ENCODE measurements around the gene GPR42. TPM values are rescaled to one million over a fixed set of nuclear protein-coding genes. Genes with fewer than 3 reads are reported as not detected.
A peak's percentile ranks its signal among the peaks of the same experiment; 100 is the strongest.

Gene GPR42
- total and polyA plus RNA-seq, 10 of the 15 experiments (the other 5 are each of a cell fraction or from before 2014, with no cell fraction given) = 0.13 TPM; not detected in 9

DNA sequence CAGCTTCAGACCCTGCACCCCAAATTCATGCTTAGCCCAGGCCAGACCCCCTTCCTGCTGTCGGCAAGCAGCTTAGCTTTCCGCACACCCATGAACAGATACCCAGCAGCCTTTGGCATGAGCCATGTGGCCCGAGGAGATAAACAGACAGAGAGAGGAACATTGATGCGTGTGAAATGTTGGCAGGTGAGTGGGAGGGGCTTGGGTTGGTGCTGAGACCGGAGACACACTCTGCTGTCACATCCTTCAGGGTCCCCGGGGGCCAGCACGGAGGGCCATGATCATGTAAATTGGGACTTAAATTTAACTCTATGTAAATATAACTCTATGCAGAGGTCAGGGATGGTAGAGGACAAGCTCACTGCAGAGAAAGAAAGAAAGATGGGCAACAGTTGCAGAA lies 40.4 kb upstream of the GPR42 start:
- Histone ChIP-seq H3K27me3 (replicated peaks in 1 of 2; ENCODE audit: control insufficient read depth in 2 of 2, insufficient read depth in 2 of 2, low read length in 1 of 2) (no peaks in the 10 kb centered on the region), H3K27ac (ENCODE audit: control insufficient read depth, insufficient read depth) (peak overlapping the region; percentile 93), H3K4me2 (ENCODE audit: control insufficient read depth, insufficient read depth) (peak overlapping the region; percentile 96), H3K9ac (ENCODE audit: control insufficient read depth, insufficient read depth, low read length) (peak overlapping the region; percentile 82), H3K9me3 (replicated peaks; ENCODE audit: control insufficient read depth, insufficient read depth, low read length) (no peaks in the 10 kb centered on the region), H4K20me1 (ENCODE audit: control insufficient read depth, insufficient read depth) (no peaks in the 10 kb centered on the region), H3K4me1 (ENCODE audit: control insufficient read depth, insufficient read depth, low read length) (peaks cover 35% of the 10 kb centered on the region), H3K4me3 (peak overlapping the region; percentile 92), H2AFZ (ENCODE audit: control insufficient read depth, low read depth, low read length) (no peak overlapping the region), H3K79me2 (ENCODE audit: control insufficient read depth, insufficient read depth, low read length) (peaks cover 57% of the 10 kb centered on the region), H3K36me3 (ENCODE audit: control insufficient read depth in 2 of 2, insufficient read depth in 2 of 2, low read length in 1 of 2) (peaks cover 0 to 4% of the 10 kb centered on the region in 2 experiments; a peak in 1 of 4 replicates)
- ChIA-PET POLR2A (interaction anchor here (0.8 to 7.2 kb wide), 11 partner anchors 10 to 418 kb away, joined by 3 to 135 read pairs (median 4); partner anchors contain the start of genes FFAR1 and LIN37), RAD21 (ENCODE audit: unreplicated experiment) (interaction anchor here (0.9 to 9.4 kb wide), 9 partner anchors 9 to 165 kb away, joined by 3 to 127 read pairs (median 4); partner anchors contain the start of gene FFAR1), CTCF (interaction anchor here (0.6 to 6.5 kb wide), 7 partner anchors 11 to 139 kb away, joined by 3 to 35 read pairs (median 3); partner anchors contain the start of gene FFAR1), SMC1A (ENCODE audit: uncharacterized antibody, unreplicated experiment) (interaction anchor here (0.6 to 9.8 kb wide), 11 partner anchors 10 to 189 kb away, joined by 3 to 152 read pairs (median 4); partner anchors contain the start of genes FFAR1 and FFAR2)
- peak; percentile 93 for DNase-seq (ENCODE audit: low read depth, low spot score)
- in situ Hi-C loops (cut with MboI) = loop anchor here (10.0 kb wide), 1 partner anchor 574 kb away; the partner anchor contains the start of genes HCST, NFKBID and TYROBP
- ATAC-seq = peak; percentile 56
- FAIRE-seq = peak; percentile 38
- WGBS (ENCODE audit: insufficient coverage, insufficient replicate concordance, low lambda C conversion rate, missing lambda C conversion rate) = under 1% methylated on average over 7 of the region's 7 CpGs
- no TSS peak for BruUV-seq (replicated peaks)
- intact Hi-C loops (cut with micrococcal nuclease; ENCODE audit: unreplicated experiment) = loop anchor here (2.0 kb wide), 1 partner anchor 16 kb away; the partner anchor contains the start of gene FFAR1
- TF ChIP-seq GATAD2B (conservative IDR thresholded peaks at IDR 0.05; ENCODE audit: low read depth) = peak; percentile 67; the same call in 1 of the 2 replicates
- peak; percentile 51; the same call in 1 of the 2 replicates for TF ChIP-seq NFIC (IDR thresholded peaks at IDR 0.05; ENCODE audit: low read depth, low read length)
- TF ChIP-seq NFYA (IDR thresholded peaks at IDR 0.05; ENCODE audit: borderline replicate concordance, low read depth, low read length) = no peak
- TF ChIP-seq ZSCAN29 (IDR thresholded peaks at IDR 0.05) = no peak
- peak; percentile 73; the same call in 1 of the 2 replicates for TF ChIP-seq TCF12 (IDR thresholded peaks at IDR 0.05; ENCODE audit: low read depth, low read length)
- TF ChIP-seq, protein P1, sequence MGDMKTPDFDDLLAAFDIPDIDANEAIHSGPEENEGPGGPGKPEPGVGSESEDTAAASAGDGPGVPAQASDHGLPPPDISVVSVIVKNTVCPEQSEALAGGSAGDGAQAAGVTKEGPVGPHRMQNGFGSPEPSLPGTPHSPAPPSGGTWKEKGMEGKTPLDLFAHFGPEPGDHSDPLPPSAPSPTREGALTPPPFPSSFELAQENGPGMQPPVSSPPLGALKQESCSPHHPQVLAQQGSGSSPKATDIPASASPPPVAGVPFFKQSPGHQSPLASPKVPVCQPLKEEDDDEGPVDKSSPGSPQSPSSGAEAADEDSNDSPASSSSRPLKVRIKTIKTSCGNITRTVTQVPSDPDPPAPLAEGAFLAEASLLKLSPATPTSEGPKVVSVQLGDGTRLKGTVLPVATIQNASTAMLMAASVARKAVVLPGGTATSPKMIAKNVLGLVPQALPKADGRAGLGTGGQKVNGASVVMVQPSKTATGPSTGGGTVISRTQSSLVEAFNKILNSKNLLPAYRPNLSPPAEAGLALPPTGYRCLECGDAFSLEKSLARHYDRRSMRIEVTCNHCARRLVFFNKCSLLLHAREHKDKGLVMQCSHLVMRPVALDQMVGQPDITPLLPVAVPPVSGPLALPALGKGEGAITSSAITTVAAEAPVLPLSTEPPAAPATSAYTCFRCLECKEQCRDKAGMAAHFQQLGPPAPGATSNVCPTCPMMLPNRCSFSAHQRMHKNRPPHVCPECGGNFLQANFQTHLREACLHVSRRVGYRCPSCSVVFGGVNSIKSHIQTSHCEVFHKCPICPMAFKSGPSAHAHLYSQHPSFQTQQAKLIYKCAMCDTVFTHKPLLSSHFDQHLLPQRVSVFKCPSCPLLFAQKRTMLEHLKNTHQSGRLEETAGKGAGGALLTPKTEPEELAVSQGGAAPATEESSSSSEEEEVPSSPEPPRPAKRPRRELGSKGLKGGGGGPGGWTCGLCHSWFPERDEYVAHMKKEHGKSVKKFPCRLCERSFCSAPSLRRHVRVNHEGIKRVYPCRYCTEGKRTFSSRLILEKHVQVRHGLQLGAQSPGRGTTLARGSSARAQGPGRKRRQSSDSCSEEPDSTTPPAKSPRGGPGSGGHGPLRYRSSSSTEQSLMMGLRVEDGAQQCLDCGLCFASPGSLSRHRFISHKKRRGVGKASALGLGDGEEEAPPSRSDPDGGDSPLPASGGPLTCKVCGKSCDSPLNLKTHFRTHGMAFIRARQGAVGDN (IDR thresholded peaks at IDR 0.05) = peak; percentile 99
- no peak for TF ChIP-seq SMARCA5 (IDR thresholded peaks at IDR 0.05)
- peak; percentile 28; the same call in 1 of the 2 replicates for TF ChIP-seq RUNX3 (IDR thresholded peaks at IDR 0.05; ENCODE audit: low read length)
- TF ChIP-seq POLR2AphosphoS5 (IDR thresholded peaks at IDR 0.05; ENCODE audit: low read length) = peak; percentile 42; the same call in 1 of the 2 replicates
- TF ChIP-seq BHLHE40 (IDR thresholded peaks at IDR 0.05; ENCODE audit: borderline replicate concordance in 1 of 2, low read depth in 2 of 2, low read length in 1 of 2) = peak; percentile 96
- TF ChIP-seq, protein P2, sequence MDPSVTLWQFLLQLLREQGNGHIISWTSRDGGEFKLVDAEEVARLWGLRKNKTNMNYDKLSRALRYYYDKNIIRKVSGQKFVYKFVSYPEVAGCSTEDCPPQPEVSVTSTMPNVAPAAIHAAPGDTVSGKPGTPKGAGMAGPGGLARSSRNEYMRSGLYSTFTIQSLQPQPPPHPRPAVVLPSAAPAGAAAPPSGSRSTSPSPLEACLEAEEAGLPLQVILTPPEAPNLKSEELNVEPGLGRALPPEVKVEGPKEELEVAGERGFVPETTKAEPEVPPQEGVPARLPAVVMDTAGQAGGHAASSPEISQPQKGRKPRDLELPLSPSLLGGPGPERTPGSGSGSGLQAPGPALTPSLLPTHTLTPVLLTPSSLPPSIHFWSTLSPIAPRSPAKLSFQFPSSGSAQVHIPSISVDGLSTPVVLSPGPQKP (IDR thresholded peaks at IDR 0.05; ENCODE audit: low read depth, low read length) = no peak
- peak; percentile 96 for TF ChIP-seq MEF2B (IDR thresholded peaks at IDR 0.05; ENCODE audit: partially characterized antibody, poor library complexity, severe bottlenecking)
- TF ChIP-seq, protein P3, sequence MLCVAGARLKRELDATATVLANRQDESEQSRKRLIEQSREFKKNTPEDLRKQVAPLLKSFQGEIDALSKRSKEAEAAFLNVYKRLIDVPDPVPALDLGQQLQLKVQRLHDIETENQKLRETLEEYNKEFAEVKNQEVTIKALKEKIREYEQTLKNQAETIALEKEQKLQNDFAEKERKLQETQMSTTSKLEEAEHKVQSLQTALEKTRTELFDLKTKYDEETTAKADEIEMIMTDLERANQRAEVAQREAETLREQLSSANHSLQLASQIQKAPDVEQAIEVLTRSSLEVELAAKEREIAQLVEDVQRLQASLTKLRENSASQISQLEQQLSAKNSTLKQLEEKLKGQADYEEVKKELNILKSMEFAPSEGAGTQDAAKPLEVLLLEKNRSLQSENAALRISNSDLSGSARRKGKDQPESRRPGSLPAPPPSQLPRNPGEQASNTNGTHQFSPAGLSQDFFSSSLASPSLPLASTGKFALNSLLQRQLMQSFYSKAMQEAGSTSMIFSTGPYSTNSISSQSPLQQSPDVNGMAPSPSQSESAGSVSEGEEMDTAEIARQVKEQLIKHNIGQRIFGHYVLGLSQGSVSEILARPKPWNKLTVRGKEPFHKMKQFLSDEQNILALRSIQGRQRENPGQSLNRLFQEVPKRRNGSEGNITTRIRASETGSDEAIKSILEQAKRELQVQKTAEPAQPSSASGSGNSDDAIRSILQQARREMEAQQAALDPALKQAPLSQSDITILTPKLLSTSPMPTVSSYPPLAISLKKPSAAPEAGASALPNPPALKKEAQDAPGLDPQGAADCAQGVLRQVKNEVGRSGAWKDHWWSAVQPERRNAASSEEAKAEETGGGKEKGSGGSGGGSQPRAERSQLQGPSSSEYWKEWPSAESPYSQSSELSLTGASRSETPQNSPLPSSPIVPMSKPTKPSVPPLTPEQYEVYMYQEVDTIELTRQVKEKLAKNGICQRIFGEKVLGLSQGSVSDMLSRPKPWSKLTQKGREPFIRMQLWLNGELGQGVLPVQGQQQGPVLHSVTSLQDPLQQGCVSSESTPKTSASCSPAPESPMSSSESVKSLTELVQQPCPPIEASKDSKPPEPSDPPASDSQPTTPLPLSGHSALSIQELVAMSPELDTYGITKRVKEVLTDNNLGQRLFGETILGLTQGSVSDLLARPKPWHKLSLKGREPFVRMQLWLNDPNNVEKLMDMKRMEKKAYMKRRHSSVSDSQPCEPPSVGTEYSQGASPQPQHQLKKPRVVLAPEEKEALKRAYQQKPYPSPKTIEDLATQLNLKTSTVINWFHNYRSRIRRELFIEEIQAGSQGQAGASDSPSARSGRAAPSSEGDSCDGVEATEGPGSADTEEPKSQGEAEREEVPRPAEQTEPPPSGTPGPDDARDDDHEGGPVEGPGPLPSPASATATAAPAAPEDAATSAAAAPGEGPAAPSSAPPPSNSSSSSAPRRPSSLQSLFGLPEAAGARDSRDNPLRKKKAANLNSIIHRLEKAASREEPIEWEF (IDR thresholded peaks at IDR 0.05; ENCODE audit: insufficient replicate concordance, low read depth, low read length) = no peak

Data from GM12878 (cell line).